HG03558 (cell line): ENCODE results near the gene ZBTB34.
"Not testable (repeated sequence)": the region's sequence is repeated elsewhere in the genome, so short reads cannot be mapped to it uniquely, and the experiment has no call there.

ENCODE experiments used
- ATAC-seq: cut with Tn5 transposase; IDR thresholded peaks from one replicate; pipeline ENCODE4 v1.9.1; 2021; ENCODE audit warnings: moderate number of reproducible peaks; ENCODE audit not compliant: unreplicated experiment; ENCODE audit errors: extremely low read depth

ZBTB34 gene, protein sequence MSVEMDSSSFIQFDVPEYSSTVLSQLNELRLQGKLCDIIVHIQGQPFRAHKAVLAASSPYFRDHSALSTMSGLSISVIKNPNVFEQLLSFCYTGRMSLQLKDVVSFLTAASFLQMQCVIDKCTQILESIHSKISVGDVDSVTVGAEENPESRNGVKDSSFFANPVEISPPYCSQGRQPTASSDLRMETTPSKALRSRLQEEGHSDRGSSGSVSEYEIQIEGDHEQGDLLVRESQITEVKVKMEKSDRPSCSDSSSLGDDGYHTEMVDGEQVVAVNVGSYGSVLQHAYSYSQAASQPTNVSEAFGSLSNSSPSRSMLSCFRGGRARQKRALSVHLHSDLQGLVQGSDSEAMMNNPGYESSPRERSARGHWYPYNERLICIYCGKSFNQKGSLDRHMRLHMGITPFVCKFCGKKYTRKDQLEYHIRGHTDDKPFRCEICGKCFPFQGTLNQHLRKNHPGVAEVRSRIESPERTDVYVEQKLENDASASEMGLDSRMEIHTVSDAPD

DNA sequence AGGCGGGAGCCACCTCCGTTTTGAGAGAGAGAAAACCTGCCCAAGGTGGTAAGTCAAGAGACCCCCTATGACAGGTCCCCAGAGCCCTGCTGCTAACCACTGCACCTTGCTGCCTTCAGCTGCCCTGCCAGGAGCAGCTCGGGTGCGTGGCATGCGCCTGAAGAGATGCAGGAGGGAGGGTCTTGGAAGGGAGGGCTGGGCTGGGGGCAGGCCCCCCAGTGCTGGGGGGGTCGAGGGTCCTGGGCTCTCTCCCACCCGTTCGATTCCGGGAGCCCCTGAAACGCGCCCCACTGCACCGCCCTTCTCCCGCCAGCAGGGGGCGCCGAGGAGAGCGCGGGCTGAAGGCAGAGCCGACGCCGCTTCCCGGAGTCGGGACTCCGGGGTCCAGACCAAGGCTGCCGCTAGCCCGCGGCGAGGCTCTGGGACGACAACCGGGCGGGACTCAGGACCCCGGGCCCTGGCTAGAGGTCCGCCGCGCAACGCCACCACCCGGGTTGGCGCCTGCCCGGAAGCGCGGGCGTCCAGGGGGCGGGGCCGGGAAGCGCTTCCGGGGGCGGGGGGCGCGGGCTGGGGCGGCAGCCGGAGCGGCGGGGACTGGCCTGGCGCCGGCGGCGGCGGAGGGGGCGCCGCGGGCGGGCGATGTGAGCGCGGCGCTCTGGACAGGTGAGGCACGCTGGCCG lies at the start of gene ZBTB34:
Gene ZBTB34, plus strand, starts transcription at position 563 of the 680 bp plus-strand sequence. CDS start 18,761 bp downstream, outside the sequence.
- no peak for ATAC-seq

DNA sequence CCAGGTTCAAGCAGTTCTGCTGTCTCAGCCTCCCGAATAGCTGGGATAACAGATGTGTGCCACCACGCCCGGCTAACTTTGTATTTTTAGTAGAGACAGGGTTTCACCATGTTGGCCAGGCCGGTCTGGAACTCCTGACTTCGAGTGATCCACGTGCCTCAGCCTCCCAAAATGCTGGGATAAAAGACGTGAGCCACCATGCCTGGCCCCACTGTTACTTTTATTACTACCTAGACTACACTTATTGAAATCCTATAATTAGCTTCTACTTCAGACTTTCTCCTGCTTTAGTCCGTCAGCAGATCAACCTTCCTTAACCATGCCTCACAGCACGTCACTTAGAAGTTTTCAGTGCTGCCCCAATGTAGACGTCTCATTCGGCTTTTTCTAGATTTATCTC lies 47.4 kb upstream of the ZBTB34 start:
- no peak for ATAC-seq

DNA sequence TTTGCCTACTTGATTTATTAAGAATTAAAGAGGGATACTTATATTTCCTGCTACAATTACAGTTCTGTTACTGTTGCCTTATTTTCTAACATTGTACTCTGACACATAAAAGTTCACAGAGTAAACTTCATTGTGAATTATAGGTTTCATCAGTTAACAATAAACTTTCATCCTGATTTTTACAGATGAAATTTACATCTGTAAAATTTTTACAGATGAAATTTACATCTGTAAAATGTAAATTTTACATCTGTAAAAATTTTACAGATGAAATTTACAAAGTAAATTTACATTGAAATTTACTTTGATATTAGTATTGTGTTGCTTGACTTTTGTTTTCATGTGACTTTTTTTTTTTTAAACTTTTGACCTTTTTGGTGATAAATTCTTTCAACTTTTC lies 46.3 kb upstream of the ZBTB34 start:
- ATAC-seq = no peak

DNA sequence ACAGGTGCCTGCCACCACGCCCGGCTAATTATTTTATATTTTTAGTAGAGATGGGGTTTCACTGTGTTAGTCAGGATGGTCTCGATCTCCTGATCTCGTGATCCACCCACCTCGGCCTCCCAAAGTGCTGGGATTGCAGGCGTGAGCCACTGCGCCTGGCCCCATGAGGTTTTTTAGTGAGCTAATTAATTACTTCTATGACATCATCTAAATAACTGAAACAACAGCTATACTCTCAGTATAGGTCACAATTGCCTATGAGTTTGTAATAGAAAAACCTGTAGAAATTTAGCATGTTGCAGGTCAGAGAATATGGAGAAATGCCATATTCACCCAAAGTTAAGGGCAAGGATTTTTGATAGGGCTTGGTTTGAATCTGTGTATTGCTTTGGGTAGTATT lies 42.8 kb upstream of the ZBTB34 start:
- not testable (repeated sequence) for ATAC-seq

DNA sequence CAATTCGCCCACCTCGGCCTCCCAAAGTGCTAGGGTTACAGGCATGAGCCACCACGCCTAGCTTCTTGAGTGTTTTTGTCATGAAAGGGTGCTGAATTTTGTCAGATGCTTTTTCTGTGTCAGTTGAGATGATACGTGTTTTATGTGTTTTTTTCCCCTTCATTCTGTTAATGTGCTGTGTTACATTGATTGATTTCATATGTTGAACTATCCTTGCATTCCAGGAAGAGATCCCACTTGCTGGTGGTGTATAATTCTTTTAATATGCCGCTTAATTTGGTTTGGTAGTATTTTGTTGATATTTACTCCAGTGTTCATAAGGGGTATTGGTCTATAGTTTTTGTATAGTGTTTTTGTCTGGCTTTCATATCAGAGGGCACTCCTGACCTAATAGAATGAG lies 42.0 kb upstream of the ZBTB34 start:
- no peak for ATAC-seq

DNA sequence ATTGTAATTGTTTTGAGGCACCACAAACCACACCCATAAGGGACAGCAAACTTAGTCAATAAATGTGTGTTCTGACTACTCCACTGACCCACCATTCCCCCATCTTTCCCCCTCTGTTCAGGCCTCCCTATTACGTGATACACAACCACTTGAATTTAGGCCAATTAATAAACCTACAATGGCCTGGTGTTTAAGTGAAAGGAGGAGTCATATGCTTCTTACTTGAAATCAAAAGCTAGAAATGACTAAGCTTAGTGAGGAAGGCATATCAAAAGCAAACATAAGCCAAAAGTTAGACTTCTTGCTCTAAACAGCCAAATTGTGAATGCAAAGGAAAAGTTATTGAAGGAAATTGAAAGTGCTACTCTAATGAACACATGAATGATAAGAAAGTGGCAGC lies 41.0 kb upstream of the ZBTB34 start:
- ATAC-seq = no peak

DNA sequence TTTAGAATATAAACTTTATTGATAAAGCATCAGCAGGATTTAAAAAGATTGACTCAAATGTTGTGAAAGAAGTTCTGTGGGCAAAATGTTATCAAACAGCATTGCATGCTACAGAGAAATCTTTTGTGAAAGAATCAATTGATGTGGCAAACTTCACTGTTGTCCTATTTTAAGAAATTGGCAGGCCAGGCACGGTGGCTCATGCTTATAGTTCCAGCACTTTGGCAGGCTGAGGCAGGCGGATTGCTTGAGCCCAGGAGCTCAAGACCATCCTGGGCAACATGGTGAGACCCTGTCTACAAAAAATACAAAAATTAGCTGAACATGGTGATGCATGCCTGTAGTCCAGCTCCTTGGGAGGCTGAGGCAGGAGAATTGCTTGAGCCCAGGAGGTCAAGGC lies 38.2 kb upstream of the ZBTB34 start:
- no peak for ATAC-seq

DNA sequence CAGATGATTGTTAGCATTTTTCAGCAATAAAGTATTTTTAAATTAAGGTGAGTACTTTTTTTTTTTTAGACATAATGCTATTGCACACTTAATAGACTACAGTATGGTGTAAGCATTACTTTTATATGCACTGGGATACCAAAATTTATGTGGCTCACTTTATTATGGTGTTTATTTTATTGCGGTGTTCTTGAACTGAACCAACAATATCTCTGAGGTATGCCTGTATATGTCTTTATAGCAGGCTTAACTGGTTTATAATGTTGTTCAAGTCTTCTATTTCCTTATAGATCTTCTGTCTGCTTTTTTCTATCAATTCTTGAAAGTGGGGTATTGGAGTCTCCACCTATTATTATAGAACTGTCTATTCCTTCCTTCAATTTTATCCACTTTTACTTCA lies 37.6 kb upstream of the ZBTB34 start:
- ATAC-seq = no peak

DNA sequence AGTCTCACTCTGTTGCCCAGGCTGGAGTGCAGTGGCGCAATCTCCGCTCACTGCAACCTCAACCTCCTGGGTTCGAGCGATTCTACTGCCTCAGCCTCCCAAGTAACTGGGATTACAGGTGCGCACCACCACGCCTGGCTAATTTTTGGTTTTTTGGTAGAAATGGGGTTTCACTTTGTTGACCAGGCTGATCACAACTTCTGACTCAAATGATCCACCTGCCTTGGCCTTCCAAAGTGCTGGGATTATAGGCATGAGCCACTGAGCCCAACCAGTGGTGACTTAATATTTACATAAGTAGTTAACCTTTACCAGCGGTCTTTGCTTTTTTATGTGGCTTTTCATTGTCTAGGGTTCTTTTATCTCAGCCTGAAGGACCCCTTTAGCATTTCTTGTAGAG lies 36.4 kb upstream of the ZBTB34 start:
- ATAC-seq = not testable (repeated sequence)

DNA sequence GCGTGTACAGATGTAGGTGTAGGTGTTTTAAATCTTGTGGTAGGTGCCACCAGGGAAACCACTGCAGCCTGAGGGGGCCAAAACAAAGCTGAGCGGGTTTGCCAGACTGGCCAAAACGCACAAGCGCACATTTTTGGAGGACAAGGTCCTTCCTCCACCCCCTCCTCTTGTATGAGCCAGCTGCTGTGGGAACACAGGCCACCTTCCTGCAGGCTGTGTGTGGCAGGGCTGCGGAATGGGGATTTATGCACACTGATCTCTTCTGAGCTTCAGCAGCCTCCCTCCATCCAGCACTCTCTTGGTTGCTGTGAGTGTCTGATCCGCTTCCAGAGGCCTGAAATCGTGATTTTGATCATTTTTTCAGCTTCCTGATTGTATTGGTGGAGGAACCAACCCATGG lies 33.2 kb upstream of the ZBTB34 start:
- ATAC-seq = no peak

DNA sequence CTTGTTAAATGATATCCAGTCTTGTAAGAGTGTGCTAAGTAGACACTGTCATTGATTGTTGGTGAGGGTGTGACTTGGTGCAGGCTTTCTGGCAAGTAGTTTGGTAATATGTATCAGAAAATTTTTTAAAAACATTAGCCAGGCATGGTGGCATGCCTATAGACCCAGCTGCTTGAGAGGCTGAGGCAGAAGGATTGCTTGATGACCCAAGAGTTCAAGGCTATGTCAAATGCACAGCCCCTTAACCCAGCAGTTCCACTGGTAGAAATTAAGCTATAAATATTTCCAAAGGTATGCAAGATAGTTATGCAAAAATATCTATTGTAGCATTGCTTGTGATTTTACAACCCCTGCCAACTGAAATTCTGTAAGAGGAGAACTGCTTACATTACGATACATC lies 31.4 kb upstream of the ZBTB34 start:
- no peak for ATAC-seq

DNA sequence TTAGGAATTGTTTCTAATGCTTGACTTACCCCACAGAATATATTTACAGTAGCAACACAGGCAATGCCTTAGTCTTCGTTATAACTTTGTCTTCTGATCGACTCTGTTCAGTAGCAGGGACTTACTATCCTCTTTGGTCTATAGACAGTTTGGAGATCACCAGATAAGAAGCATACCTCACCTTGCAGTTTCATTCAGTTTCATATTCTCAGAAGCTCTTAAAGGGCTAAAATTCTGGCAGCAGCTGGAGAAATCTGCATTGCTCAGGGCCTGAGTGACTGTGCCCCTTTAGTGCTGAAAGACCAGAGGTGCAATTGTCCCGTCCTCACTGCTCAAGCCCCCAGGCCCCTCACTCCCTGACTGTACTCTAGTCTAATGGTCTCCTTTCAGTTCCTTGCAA lies 29.6 kb upstream of the ZBTB34 start:
- ATAC-seq = no peak

DNA sequence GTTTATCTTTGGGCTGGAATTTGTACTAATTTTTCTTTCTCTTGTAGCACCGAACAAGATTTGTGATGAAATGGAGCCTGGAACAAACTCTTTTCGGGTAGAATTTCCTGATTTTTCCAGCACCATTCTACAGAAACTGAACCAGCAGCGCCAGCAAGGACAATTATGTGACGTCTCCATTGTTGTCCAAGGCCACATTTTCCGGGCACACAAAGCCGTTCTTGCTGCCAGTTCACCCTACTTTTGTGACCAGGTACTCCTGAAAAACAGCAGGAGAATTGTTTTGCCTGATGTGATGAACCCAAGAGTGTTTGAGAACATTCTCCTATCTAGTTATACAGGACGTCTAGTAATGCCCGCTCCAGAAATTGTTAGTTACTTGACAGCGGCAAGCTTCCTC lies 28.0 kb upstream of the ZBTB34 start:
- ATAC-seq = no peak

DNA sequence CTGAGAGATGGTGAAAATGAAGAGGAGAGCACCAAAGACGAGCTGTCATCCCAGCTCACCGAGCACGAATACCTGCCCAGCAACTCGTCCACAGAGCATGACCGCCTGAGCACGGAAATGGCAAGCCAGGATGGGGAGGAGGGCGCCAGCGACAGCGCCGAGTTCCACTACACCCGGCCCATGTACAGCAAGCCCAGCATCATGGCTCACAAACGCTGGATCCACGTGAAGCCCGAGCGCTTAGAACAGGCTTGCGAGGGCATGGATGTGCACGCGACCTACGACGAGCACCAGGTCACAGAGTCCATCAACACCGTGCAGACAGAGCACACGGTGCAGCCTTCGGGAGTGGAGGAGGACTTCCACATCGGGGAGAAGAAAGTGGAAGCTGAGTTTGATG lies 27.4 kb upstream of the ZBTB34 start:
- no peak for ATAC-seq

DNA sequence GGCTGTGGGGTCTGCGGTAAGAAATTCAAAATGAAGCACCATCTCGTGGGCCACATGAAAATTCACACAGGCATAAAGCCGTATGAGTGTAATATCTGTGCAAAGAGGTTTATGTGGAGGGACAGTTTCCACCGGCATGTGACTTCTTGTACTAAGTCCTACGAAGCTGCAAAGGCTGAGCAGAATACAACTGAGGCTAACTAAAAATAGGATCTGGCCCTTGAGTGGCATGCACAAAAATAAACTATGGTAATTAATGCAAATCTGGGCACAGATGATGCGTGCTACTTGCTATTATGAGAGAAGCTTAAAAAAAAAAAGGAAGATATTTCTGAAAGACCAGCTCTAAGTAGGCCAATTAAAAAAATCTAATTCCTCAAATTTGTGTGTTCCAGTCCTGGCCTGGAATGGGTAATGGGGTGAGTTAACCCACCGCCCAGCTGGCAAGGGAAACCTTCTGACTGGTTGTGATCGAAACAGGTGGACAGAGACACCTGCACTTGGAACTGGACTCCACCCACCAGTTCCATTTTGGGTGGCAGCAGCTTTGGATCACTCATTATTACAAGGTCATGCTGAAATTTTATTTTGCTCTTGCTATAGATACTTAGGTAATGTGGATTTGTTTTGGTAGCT lies 26.6 kb upstream of the ZBTB34 start:
- no peak for ATAC-seq

DNA sequence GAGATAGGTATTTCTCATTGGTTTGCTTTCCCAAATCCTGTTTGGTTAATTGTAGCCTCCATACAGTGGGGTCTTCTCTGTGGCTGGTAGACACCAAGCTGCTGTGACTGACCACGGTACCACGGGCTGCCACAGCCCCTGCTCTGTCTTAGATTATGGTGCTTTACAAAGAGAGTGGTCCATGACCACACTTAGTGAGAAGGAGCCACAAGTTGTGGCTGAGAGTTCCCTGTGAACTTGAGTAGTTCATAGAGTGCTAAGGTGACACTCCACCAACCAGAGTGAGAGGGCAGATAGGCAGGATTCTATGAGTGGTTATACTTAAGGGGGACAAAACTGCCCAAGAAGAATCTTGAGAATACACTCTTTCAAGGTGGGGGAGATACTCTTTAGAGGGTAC lies 25.8 kb upstream of the ZBTB34 start:
- ATAC-seq = no peak

DNA sequence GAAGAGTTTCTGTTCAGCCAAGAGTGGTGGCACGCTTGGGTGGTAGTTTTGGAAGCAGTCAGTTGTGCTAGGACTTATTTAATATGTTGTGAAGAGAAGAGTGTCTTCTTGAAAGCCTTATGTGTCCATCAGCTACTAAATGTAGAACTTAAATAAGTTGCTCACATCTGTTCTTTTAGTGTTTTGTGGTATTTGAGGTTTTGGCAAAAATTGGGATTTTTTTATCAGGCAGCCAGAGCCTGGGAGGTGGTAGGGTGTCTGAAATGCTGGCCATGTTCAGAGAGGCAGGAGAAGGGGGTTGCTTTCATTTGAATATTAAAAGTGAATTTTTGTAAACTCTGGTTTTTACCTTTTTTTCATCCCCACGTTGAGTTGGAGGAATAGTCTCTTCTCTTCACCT lies 24.2 kb upstream of the ZBTB34 start:
- ATAC-seq = no peak

DNA sequence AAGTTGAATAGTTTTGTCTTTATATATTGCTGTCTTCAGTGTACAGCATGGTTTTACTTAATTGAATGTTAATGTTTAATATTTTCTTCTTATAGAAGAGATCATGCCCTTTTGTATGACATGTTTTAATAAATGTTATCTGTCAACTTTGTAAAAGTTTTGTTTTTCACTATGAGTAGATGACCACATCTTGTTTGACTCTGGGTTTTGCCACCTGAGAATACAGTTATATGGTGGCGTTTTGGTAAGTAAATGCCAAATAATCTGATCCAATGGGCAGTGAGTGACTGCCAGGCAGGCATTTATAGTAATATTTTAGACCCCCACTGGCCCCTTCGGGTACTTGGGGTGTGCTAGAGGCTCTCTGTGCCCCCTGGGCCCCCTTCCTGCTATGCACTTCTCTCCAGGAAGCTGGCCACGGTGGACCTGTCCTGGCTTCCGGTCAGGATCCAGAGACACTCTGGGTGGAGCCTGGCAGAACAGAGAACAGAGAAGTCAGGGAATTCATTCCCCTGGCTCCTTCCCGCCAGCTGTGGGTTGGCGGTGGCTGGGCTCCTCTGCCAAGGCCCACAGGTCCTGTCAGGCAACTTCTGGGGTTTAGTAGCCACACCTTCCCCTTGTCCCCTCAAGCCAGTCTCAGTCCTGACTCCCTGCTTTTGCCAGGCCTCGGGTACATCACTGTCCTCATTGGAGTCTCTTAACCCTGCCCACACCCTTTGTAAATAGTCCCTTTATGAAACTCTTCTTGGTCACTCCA lies 22.2 kb upstream of the ZBTB34 start:
- ATAC-seq = no peak

DNA sequence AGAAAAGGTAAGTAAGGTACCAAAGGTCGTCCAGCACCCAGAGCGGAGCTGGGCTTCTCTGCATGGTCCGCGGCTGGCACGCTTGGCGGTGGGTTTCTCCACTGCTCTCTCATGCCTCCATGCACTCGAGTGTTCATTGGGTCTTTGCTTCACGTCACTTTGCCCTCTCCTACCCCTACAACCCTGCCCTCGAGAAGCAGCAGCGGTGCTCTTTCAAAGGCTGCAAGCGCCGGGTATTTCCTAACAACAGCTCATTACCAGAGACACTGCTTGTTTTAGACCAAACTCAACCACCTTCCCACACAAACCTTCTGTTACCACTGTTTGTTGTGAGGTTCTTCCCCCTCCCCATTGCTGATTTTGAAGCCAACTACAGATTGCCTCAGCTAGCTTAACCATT lies 21.5 kb upstream of the ZBTB34 start:
- no peak for ATAC-seq

DNA sequence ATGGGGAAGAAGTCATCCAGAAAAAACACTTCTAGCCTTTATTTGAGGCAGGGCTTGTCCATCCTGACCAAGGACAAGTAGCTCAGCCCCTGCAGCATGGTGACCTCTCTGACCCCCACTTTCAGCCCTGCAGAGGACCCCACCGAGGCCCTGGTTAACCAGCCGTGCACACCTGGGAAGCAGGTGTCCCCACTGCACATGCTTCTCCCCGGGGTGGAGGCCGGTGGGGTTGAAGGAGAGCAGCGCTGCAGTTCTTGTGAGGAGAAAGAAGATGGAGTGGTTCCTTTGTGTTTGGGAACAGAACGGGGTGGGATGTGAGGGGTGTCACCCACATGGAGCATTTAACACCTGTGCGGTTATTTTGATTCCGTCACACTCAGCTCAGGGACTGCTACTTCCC lies 21.1 kb upstream of the ZBTB34 start:
- ATAC-seq = no peak
